ENCODE results near the gene TNFSF9.
"Not testable (repeated sequence)": the region's sequence is repeated elsewhere in the genome, so short reads cannot be mapped to it uniquely, and the experiment has no call there.

Gene TNFSF9

DNA sequence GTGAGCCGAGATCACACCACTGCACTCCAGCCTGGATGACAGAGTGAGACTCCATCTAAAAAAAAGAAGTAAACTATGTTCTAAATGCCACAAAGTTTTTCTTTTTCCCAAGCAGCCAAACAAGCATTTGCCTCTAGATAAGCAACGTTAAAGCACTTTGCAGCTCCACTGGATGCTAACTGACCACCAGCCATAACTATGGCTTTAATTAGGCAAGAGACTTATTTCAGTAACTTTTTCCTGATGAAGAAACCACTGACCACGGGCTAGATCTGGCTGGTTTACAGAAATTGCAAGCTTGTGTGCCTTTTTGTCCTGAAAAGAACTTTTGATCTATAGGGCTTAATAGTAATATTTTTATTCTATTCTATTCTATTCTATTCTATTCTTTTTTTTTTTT, 38.0 kb downstream of the TNFSF9 start:
- no peak overlapping the region for H3K4me3 ChIP-seq (ENCODE audit: low read length)

DNA sequence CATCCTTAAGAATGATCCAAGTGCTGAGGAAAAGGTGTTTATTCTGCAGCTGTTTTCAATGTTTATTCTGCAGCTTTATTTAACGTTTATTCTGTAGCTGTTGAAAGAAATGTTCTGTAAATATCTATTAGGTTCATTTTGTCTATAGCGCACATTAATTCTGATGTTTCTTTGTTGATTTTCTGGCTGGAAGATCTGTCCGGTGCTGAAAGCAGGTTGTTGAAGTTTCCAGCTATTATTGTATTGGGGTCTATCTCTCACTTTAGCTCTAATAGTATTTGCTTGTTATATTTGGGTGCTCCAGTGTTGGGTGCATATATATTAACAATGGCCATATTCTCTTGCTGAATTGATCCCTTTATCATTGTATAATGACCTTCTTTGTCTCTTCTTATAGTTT, 39.9 kb downstream of the TNFSF9 start:
- Histone ChIP-seq H3K27me3 (ENCODE audit: insufficient read depth, low read length) (no peaks in the 10 kb centered on the region), H3K9ac (ENCODE audit: low read depth, low read length) (no peak overlapping the region), H3K4me1 (ENCODE audit: insufficient read depth, low read length) (peaks cover 3% of the 10 kb centered on the region; the same call in 1 of the 2 replicates), H3K9me3 (ENCODE audit: insufficient read depth, low read depth, low read length) (peaks cover 3% of the 10 kb centered on the region; the same call in 1 of the 2 replicates), H3K4me3 (ENCODE audit: low read length) (no peak overlapping the region), H3K36me3 (ENCODE audit: insufficient read depth, low read depth, low read length) (no peaks in the 10 kb centered on the region), H3K27ac (ENCODE audit: low read length) (no peak overlapping the region)

More for the DNA sequence above, 38.0 kb downstream of the TNFSF9 start:
- H3K9me3 ChIP-seq (ENCODE audit: insufficient read depth, low read depth, low read length) = peaks cover 12% of the 10 kb centered on the region
- no peak overlapping the region for H3K9ac ChIP-seq (ENCODE audit: low read depth, low read length)
- H3K4me1 ChIP-seq (ENCODE audit: insufficient read depth, low read length) = no peaks in the 10 kb centered on the region
- H3K36me3 ChIP-seq (ENCODE audit: insufficient read depth, low read depth, low read length) = no peaks in the 10 kb centered on the region
- H3K27ac ChIP-seq (ENCODE audit: low read length) = no peak overlapping the region
- H3K27me3 ChIP-seq (ENCODE audit: insufficient read depth, low read length) = no peaks in the 10 kb centered on the region

DNA sequence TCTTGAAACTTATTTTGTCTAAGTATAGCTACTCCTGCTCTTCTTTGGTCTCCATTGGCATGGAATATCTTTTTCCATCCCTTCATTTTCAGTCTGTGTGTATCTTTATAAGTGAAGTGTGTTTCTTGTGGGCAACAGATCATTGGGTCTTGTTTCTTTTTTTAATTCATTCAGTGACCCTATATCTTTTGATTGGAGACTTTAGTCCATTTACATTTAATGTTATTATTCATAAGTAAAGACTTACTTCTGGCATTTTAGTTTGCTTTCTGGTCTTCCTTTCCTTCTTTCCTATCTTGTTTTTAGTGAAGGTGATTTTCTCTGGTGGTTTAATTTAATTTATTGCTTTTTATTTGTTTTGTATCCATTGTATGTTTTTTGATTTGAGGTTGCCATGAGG, 40.3 kb downstream of the TNFSF9 start:
- H3K9me3 ChIP-seq (ENCODE audit: insufficient read depth, low read depth, low read length) = peaks cover 3% of the 10 kb centered on the region; the same call in 1 of the 2 replicates
- H3K4me1 ChIP-seq (ENCODE audit: insufficient read depth, low read length) = peaks cover 6% of the 10 kb centered on the region; the same call in 1 of the 2 replicates
- H3K36me3 ChIP-seq (ENCODE audit: insufficient read depth, low read depth, low read length) = no peaks in the 10 kb centered on the region
- H3K4me3 ChIP-seq (ENCODE audit: low read length) = no peak overlapping the region
- no peaks in the 10 kb centered on the region for H3K27me3 ChIP-seq (ENCODE audit: insufficient read depth, low read length)
- H3K27ac ChIP-seq (ENCODE audit: low read length) = no peak overlapping the region
- H3K9ac ChIP-seq (ENCODE audit: low read depth, low read length) = no peak overlapping the region

DNA sequence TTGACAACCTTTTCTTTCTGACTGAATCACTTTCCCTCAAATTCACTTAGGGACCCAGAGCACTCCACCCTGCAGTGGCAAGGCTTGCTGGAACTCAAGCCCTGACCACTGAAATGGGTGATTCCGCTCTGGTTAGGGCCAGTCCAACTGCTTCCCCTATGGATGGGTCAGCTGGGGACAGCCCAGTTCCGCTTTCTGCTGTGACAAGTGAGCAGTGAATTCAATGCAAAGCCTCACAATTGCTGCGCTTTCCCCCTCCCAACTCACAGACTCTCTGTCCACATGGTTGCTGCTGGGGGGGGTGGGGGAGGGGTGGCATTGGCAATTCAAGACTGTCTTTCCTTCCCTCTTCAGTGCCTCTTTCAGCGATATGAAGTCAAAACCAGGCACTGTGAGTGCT, 41.4 kb downstream of the TNFSF9 start:
- no peak overlapping the region for H3K4me3 ChIP-seq (ENCODE audit: low read length)
- H3K27ac ChIP-seq (ENCODE audit: low read length) = no peak overlapping the region
- peaks cover 1% of the 10 kb centered on the region; the same call in 1 of the 2 replicates for H3K9me3 ChIP-seq (ENCODE audit: insufficient read depth, low read depth, low read length)
- no peak overlapping the region for H3K9ac ChIP-seq (ENCODE audit: low read depth, low read length)
- H3K4me1 ChIP-seq (ENCODE audit: insufficient read depth, low read length) = peaks cover 6% of the 10 kb centered on the region; the same call in 1 of the 2 replicates
- H3K27me3 ChIP-seq (ENCODE audit: insufficient read depth, low read length) = no peaks in the 10 kb centered on the region
- H3K36me3 ChIP-seq (ENCODE audit: insufficient read depth, low read depth, low read length) = no peaks in the 10 kb centered on the region

DNA sequence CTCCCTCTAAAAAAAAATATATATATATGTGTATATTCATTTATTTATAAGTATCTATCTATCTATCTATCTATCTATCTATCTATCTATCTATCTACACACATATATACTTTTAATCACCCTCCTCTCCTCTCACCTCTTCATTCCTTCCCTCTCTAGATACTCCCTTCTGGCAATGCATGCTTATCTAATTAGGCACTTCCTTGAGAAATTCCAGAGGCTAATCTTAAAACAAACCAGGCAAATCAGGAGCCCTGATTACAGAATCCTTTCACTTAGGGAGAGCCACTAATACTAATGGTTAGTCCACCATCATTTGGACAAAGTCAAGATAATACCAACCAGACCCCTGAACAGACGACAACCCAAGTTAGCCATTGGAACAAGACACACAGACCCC, 42.5 kb downstream of the TNFSF9 start:
- Histone ChIP-seq H3K27me3 (ENCODE audit: insufficient read depth, low read length) (no peaks in the 10 kb centered on the region), H3K9ac (ENCODE audit: low read depth, low read length) (no peak overlapping the region), H3K9me3 (ENCODE audit: insufficient read depth, low read depth, low read length) (peaks cover 5% of the 10 kb centered on the region), H3K4me1 (ENCODE audit: insufficient read depth, low read length) (peaks cover 11% of the 10 kb centered on the region), H3K36me3 (ENCODE audit: insufficient read depth, low read depth, low read length) (no peaks in the 10 kb centered on the region), H3K27ac (ENCODE audit: low read length) (no peak overlapping the region), H3K4me3 (ENCODE audit: low read length) (no peak overlapping the region)

DNA sequence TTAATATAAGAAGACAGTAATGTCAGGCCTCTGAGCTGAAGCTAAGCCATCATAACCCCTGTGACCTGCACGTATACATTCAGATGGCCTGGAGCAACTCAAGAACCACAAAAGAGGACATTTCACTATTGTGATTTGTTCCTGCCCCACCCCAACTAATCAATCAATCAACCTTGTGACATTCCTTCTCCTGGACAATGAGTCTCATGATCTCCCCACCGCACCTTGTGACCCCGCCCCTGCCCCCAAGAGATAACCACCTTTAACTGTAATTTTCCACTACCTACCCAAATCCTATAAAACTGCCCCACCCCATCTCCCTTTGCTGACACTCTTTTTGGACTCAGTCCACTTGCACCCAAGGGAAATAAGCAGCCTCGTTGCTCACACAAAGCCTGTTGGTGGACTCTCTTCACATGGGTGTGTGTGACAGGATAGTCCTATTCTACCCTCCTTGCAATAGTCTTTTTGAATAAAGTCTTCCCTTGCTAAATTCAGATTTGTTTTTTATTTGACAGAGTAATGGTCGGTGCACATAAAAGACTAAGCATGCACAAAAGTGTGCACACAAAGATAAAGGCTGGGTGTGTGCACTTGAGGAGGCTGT, 46.1 kb downstream of the TNFSF9 start:
- H3K4me1 ChIP-seq (ENCODE audit: insufficient read depth, low read length) = peaks cover 11% of the 10 kb centered on the region
- no peak overlapping the region for H3K27ac ChIP-seq (ENCODE audit: low read length)
- H3K9ac ChIP-seq (ENCODE audit: low read depth, low read length) = no peak overlapping the region; the same call in 1 of the 2 replicates
- no peak overlapping the region for H3K4me3 ChIP-seq (ENCODE audit: low read length)
- H3K9me3 ChIP-seq (ENCODE audit: insufficient read depth, low read depth, low read length) = peaks cover 10% of the 10 kb centered on the region
- no peaks in the 10 kb centered on the region for H3K27me3 ChIP-seq (ENCODE audit: insufficient read depth, low read length)
- no peaks in the 10 kb centered on the region for H3K36me3 ChIP-seq (ENCODE audit: insufficient read depth, low read depth, low read length)

DNA sequence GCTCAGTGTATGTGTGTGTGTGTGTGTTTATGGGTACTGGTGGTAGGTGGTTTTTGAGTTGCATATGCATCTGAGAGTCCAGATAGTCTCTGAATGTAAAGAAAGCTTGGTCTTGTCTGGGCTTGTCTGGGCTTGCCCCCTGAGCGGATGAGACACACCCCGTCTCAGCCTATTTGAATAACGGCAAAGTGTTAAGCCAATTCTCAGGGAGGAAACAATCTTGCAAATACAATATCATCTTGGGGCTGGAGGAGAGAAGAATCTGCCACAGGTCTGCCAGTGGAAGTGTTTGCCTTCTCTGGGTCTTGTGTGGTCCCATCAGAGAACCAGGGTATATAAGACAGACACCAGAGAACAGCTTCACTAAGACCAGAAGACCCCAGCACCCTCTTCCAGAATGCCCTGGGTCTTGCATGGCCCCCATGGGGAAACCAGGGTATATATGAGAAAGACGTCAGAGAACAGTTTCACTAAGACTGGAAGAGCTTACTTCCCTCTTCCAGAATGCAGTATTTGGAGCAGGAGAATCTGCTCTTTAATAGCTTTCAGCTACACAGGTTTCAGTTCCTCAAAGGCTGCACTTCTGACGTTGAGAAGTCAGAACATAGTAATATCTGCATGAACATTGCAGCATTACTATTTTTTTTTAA, 46.8 kb downstream of the TNFSF9 start:
- H3K27me3 ChIP-seq (ENCODE audit: insufficient read depth, low read length) = no peaks in the 10 kb centered on the region
- H3K9me3 ChIP-seq (ENCODE audit: insufficient read depth, low read depth, low read length) = peaks cover 10% of the 10 kb centered on the region
- H3K36me3 ChIP-seq (ENCODE audit: insufficient read depth, low read depth, low read length) = no peaks in the 10 kb centered on the region
- no peak overlapping the region for H3K4me3 ChIP-seq (ENCODE audit: low read length)
- no peak overlapping the region; the same call in 1 of the 2 replicates for H3K9ac ChIP-seq (ENCODE audit: low read depth, low read length)
- H3K27ac ChIP-seq (ENCODE audit: low read length) = no peak overlapping the region
- peaks cover 11% of the 10 kb centered on the region for H3K4me1 ChIP-seq (ENCODE audit: insufficient read depth, low read length)

DNA sequence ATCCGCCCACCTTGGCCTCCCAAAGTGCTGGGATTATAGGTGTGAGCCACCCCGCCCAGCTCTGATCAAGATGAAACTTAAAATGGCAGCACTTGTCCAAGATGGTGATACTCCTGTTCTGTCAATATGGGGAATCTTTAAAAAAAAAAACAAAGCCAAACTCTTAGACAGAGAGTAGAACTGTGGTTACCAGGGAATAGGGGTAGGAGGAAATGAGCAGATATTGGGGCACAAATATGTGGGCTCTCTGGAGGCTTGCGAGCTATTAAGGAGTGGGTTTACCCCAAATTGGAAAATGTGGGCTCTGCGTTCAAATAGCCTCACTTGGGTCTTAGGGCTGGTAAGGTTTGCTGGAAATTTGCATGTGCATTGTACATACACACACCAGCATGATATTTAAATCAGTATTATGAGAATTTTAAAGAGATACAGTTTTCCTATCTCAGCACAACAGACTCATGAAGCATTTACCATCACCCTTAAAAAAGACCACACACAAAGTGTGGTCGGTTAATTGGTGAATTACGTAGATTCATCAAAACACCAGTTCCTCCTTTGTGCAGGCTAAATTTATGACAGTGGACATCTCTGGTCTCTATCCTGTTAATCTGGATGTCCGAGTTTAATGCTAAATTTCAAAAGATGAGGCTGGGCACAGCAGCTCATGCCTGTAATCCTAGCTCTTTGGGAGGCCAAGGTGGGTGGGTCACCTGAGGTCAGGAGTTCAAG, 48.8 kb downstream of the TNFSF9 start:
- H3K27me3 ChIP-seq (ENCODE audit: insufficient read depth, low read length) = no peaks in the 10 kb centered on the region
- H3K9me3 ChIP-seq (ENCODE audit: insufficient read depth, low read depth, low read length) = peaks cover 10% of the 10 kb centered on the region
- no peak overlapping the region for H3K9ac ChIP-seq (ENCODE audit: low read depth, low read length)
- H3K36me3 ChIP-seq (ENCODE audit: insufficient read depth, low read depth, low read length) = no peaks in the 10 kb centered on the region
- no peak overlapping the region for H3K4me3 ChIP-seq (ENCODE audit: low read length)
- no peak overlapping the region for H3K27ac ChIP-seq (ENCODE audit: low read length)
- H3K4me1 ChIP-seq (ENCODE audit: insufficient read depth, low read length) = peaks cover 11% of the 10 kb centered on the region

DNA sequence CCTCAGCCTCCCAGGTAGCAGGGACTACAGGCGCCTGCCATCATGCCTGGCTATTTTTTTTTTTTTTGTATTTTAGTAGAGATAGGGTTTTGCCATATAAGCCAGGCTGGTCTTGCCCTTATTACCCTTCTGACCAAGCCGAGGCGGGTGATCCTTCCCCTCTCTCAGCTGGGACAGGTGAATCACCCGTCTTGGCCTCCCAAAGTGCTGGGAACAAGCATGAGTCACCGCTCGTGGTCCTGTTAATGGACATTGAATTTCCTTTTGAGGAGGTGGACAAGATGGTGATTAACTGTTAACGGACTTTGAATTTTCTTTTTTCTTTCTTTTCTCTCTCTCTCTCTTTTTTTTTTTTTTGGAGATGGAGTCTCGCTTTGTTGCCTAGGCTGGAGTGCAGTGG, 49.5 kb downstream of the TNFSF9 start:
- Histone ChIP-seq H3K9me3 (ENCODE audit: insufficient read depth, low read depth, low read length) (peaks cover 10% of the 10 kb centered on the region), H3K4me1 (ENCODE audit: insufficient read depth, low read length) (peaks cover 11% of the 10 kb centered on the region), H3K4me3 (ENCODE audit: low read length) (no peak overlapping the region), H3K27me3 (ENCODE audit: insufficient read depth, low read length) (peaks cover 5% of the 10 kb centered on the region), H3K36me3 (ENCODE audit: insufficient read depth, low read depth, low read length) (no peaks in the 10 kb centered on the region), H3K27ac (ENCODE audit: low read length) (no peak overlapping the region), H3K9ac (ENCODE audit: low read depth, low read length) (no peak overlapping the region)

DNA sequence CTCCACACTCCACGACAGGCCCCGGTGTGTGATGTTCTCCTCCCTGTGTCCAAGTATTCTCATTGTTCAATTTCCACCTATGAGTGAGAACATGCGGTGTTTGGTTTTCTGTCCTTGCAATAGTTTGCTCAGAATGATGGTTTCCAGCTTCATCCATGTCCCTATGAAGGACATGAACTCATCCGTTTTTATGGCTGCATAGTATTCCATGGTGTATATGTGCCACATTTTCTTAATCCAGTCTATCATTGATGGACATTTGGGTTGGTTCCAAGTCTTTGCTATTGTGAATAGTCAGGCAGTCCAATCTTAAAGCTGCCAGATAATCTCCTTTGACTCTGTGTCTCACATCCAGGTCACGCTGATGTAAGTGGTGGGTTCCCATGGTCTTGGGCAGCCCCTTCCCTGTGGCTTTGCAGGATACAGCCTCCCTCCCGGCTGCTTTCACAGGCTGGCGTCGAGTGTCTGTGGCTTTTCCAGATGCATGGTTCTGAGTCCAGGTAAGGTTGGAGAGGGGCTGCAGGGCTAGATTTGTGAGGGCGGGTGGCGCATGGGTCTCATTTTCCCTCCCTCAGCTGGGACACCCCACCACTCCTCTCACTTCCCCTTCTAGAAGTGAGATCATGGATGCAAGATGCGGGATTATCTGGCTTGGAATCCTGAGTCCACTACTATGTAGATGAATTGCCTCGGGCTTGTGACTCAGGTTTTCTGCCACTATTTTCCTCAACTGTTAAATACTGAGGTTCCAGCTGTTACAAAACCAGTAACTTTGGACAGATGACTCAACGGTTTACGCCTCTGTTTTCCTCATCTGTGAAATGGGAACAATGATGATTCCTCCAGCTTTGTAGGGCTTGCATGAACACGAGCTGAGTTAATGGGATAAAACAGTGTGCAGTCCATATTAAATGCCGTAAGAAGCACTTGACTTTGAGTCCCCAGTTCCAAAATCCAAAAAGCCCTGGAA, 52.0 kb downstream of the TNFSF9 start:
- H3K4me1 ChIP-seq (ENCODE audit: insufficient read depth, low read length); H3K27ac ChIP-seq (ENCODE audit: low read length); H3K36me3 ChIP-seq (ENCODE audit: insufficient read depth, low read depth, low read length); H3K9ac ChIP-seq (ENCODE audit: low read depth, low read length); H3K4me3 ChIP-seq (ENCODE audit: low read length); H3K9me3 ChIP-seq (ENCODE audit: insufficient read depth, low read depth, low read length): not testable (repeated sequence)
- H3K27me3 ChIP-seq (ENCODE audit: insufficient read depth, low read length) = peaks cover 30% of the 10 kb centered on the region
